ENCODE data around the gene CARD6. TPM values are rescaled to one million over a fixed set of nuclear protein-coding genes. Genes with fewer than 3 reads are reported as not detected.
"Not testable (repeated sequence)": the region's sequence is repeated elsewhere in the genome, so short reads cannot be mapped to it uniquely, and the experiment has no call there.

Gene CARD6
- total and polyA plus RNA-seq, 4 donors, result 1.6 to 3.2 (median 2.1) TPM

DNA sequence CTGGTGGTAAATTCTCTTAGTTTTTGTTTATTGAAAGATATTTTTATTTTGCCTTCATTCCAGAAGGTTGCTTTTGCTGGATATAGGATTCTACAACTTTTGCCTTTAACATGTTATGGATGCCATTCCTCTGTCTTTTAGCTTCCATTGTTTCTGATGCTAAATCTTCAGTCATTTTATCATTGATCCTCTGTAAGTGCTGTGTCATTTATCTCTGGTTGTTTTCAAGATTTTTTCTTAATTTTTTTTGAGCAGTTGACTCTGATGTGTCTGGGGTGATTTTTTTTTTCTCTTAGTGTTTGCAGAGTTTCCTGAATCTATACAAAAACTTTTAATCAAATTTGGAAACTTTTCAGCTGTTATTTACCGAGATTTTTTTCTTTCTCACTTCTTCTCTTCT is 6.4 kb downstream of the CARD6 start:
- TF ChIP-seq HNF4G (IDR thresholded peaks at IDR 0.05), result no peak
- H3K4me3 ChIP-seq (ENCODE audit: low read depth in 1 of 3, low read length in 3 of 3), result no peak overlapping the region
- H3K9ac ChIP-seq (ENCODE audit: low read depth in 1 of 2, low read length in 2 of 2), result no peak overlapping the region
- H3K36me3 ChIP-seq (ENCODE audit: control insufficient read depth in 4 of 4, insufficient read depth in 3 of 4, low read depth in 1 of 4, low read length in 3 of 4), result peaks cover 0 to 8% (median 2%) of the 10 kb centered on the region in 4 donors
- no peak for DNase-seq (ENCODE audit: low spot score)
- no peaks in the 10 kb centered on the region for H3K9me3 ChIP-seq (ENCODE audit: control insufficient read depth in 4 of 4, low read length in 3 of 4)
- no peaks in the 10 kb centered on the region for H3K27me3 ChIP-seq (ENCODE audit: control insufficient read depth in 4 of 4, insufficient read depth in 4 of 4, low read length in 3 of 4)
- WGBS, result 91% methylated on average over 1 of the region's 1 CpG
- H3K27ac ChIP-seq (ENCODE audit: low read depth in 1 of 2, low read length in 2 of 2), result no peak overlapping the region
- no peaks in the 10 kb centered on the region for H3K4me1 ChIP-seq (ENCODE audit: control insufficient read depth in 4 of 4, insufficient read depth in 4 of 4, low read length in 3 of 4)

DNA sequence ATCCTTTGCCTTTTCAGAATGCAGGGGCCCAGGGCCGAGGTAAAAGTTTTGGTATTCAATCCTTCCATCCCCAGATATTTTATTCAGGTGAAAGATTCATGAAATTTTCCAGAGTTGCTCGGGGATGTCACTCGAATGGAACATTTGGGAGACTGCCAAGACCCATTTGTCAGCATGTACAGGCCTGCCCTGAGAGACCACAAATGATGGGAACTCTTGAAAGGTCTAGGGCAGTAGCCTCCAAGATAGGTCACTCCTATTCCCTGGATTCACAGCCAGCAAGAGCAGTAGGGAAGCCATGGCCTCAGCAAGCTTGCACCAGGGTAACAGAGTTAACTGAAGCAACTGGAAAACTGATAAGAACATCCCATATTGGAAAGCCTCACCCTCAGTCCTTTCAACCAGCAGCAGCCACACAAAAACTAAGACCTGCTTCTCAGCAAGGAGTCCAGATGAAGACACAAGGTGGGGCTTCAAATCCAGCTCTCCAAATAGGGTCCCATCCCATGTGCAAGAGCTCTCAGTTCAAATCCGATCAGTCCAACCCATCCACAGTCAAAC is 12.5 kb downstream of the CARD6 start:
- Histone ChIP-seq H3K9ac (ENCODE audit: low read depth in 1 of 2, low read length in 2 of 2) (no peak overlapping the region), H3K4me1 (ENCODE audit: control insufficient read depth in 4 of 4, insufficient read depth in 4 of 4, low read length in 3 of 4) (no peaks in the 10 kb centered on the region), H3K36me3 (ENCODE audit: control insufficient read depth in 4 of 4, insufficient read depth in 3 of 4, low read depth in 1 of 4, low read length in 3 of 4) (peaks cover 0 to 12% (median 4%) of the 10 kb centered on the region in 4 donors), H3K27me3 (ENCODE audit: control insufficient read depth in 4 of 4, insufficient read depth in 4 of 4, low read length in 3 of 4) (no peaks in the 10 kb centered on the region), H3K9me3 (ENCODE audit: control insufficient read depth in 4 of 4, low read length in 3 of 4) (no peaks in the 10 kb centered on the region), H3K4me3 (ENCODE audit: low read depth in 1 of 3, low read length in 3 of 3) (no peak overlapping the region), H3K27ac (ENCODE audit: low read depth in 1 of 2, low read length in 2 of 2) (no peak overlapping the region)
- no peak for DNase-seq (ENCODE audit: low spot score)
- WGBS, result 89% methylated on average over 4 of the region's 4 CpGs
- TF ChIP-seq RAD21 (IDR thresholded peaks at IDR 0.05), result no peak
- no peak for TF ChIP-seq FOXA2 (IDR thresholded peaks at IDR 0.05)
- TF ChIP-seq YY1 (IDR thresholded peaks at IDR 0.05), result no peak
- TF ChIP-seq HNF4G (IDR thresholded peaks at IDR 0.05), result no peak

DNA sequence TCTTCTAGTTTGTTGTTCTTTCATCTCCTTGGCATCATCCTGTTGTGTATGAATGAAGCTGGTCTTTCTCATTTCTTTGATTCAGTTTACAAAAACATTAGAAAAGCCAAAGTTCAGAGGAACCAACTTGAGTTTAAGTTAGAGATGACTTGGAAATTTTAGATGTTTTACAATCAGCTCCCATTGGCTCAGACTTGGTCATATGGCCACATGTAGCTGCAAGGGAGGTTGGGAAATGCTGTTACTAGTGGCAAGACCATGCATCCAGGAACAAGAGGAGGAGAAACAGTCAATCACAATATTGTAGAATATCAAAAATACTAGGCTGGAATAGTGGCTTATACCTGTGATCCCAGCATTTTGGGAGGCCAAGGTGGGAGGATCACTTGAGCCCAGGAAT is 19.5 kb downstream of the CARD6 start:
- H3K9ac ChIP-seq (ENCODE audit: low read depth in 1 of 2, low read length in 2 of 2), result no peak overlapping the region
- no peak overlapping the region for H3K27ac ChIP-seq (ENCODE audit: low read depth in 1 of 2, low read length in 2 of 2)
- H3K27me3 ChIP-seq (ENCODE audit: control insufficient read depth in 4 of 4, insufficient read depth in 4 of 4, low read length in 3 of 4), result no peaks in the 10 kb centered on the region
- peaks cover 0 to 2% (median 0%) of the 10 kb centered on the region in 4 donors for H3K9me3 ChIP-seq (ENCODE audit: control insufficient read depth in 4 of 4, low read length in 3 of 4)
- no peak for TF ChIP-seq EGR1 (IDR thresholded peaks at IDR 0.05; ENCODE audit: low read depth in 2 of 2)
- TF ChIP-seq JUND (IDR thresholded peaks at IDR 0.05), result no peak
- TF ChIP-seq, protein P1, sequence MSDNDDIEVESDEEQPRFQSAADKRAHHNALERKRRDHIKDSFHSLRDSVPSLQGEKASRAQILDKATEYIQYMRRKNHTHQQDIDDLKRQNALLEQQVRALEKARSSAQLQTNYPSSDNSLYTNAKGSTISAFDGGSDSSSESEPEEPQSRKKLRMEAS (IDR thresholded peaks at IDR 0.05), result no peak
- TF ChIP-seq HNF4G (IDR thresholded peaks at IDR 0.05), result no peak
- TF ChIP-seq, protein P2, sequence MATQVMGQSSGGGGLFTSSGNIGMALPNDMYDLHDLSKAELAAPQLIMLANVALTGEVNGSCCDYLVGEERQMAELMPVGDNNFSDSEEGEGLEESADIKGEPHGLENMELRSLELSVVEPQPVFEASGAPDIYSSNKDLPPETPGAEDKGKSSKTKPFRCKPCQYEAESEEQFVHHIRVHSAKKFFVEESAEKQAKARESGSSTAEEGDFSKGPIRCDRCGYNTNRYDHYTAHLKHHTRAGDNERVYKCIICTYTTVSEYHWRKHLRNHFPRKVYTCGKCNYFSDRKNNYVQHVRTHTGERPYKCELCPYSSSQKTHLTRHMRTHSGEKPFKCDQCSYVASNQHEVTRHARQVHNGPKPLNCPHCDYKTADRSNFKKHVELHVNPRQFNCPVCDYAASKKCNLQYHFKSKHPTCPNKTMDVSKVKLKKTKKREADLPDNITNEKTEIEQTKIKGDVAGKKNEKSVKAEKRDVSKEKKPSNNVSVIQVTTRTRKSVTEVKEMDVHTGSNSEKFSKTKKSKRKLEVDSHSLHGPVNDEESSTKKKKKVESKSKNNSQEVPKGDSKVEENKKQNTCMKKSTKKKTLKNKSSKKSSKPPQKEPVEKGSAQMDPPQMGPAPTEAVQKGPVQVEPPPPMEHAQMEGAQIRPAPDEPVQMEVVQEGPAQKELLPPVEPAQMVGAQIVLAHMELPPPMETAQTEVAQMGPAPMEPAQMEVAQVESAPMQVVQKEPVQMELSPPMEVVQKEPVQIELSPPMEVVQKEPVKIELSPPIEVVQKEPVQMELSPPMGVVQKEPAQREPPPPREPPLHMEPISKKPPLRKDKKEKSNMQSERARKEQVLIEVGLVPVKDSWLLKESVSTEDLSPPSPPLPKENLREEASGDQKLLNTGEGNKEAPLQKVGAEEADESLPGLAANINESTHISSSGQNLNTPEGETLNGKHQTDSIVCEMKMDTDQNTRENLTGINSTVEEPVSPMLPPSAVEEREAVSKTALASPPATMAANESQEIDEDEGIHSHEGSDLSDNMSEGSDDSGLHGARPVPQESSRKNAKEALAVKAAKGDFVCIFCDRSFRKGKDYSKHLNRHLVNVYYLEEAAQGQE (IDR thresholded peaks at IDR 0.05), result no peak
- no peak for TF ChIP-seq TAF1 (conservative IDR thresholded peaks at IDR 0.05)
- TF ChIP-seq, protein P3, sequence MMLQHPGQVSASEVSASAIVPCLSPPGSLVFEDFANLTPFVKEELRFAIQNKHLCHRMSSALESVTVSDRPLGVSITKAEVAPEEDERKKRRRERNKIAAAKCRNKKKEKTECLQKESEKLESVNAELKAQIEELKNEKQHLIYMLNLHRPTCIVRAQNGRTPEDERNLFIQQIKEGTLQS (IDR thresholded peaks at IDR 0.05), result no peak
- TF ChIP-seq GABPA (IDR thresholded peaks at IDR 0.05 in 1 of 2, conservative IDR thresholded peaks at IDR 0.05 in 1 of 2), result no peak
- no peak for TF ChIP-seq RAD21 (IDR thresholded peaks at IDR 0.05)
- TF ChIP-seq YY1 (IDR thresholded peaks at IDR 0.05), result no peak
- no peak for TF ChIP-seq RXRA (IDR thresholded peaks at IDR 0.05)
- no peaks in the 10 kb centered on the region for H3K36me3 ChIP-seq (ENCODE audit: control insufficient read depth in 4 of 4, insufficient read depth in 3 of 4, low read depth in 1 of 4, low read length in 3 of 4)
- DNase-seq (ENCODE audit: low spot score), result no peak
- no peak overlapping the region for H3K4me3 ChIP-seq (ENCODE audit: low read depth in 1 of 3, low read length in 3 of 3)
- no peaks in the 10 kb centered on the region for H3K4me1 ChIP-seq (ENCODE audit: control insufficient read depth in 4 of 4, insufficient read depth in 4 of 4, low read length in 3 of 4)

DNA sequence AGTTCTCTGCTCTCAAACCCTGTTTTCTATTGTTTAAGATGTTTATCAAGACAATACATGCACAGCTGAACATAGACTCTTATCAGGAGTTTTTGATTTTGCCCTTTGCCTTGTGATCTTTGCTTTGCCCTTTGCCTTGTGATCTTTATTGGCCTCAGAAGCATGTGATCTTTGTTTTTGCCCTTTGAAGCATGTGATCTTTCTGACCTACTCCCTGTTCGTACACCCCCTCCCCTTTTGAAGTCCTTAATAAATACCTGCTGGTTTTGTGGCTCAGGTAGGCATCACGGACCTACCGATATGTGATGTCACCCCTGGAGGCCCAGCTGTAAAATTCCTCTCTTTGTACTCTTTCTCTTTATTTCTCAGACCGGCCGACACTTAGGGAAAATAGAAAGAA is 23.8 kb downstream of the CARD6 start:
- not testable (repeated sequence) for H3K36me3 ChIP-seq (ENCODE audit: control insufficient read depth in 4 of 4, insufficient read depth in 3 of 4, low read depth in 1 of 4, low read length in 3 of 4); H3K9ac ChIP-seq (ENCODE audit: low read depth in 1 of 2, low read length in 2 of 2); H3K4me3 ChIP-seq (ENCODE audit: low read depth in 1 of 3, low read length in 3 of 3); H3K27ac ChIP-seq (ENCODE audit: low read depth in 1 of 2, low read length in 2 of 2); H3K9me3 ChIP-seq (ENCODE audit: control insufficient read depth in 4 of 4, low read length in 3 of 4); DNase-seq (ENCODE audit: low spot score); H3K27me3 ChIP-seq (ENCODE audit: control insufficient read depth in 4 of 4, insufficient read depth in 4 of 4, low read length in 3 of 4); H3K4me1 ChIP-seq (ENCODE audit: control insufficient read depth in 4 of 4, insufficient read depth in 4 of 4, low read length in 3 of 4)
- 81% methylated on average over 5 of the region's 5 CpGs for WGBS
